Adrenal gland (tissue), 12 donors: ENCODE measurements around the gene PTPRC. TPM values are rescaled to one million over a fixed set of nuclear protein-coding genes. Genes with fewer than 3 reads are reported as not detected.
A peak's percentile ranks its signal among the peaks of the same experiment; 100 is the strongest.

Source experiments
- DNase-seq, 7 donors: peaks; one replicate each; pipeline ENCODE4 v3.0.0-alpha.2; 2019 to 2020
- H3K27ac ChIP-seq, 5 donors: fragments of 200-600 bp; sonication (generic) in 4 of 5; 1 replicate in 3 of 5; 2 replicates in 2 of 5; pipeline versions ENCODE4 v1.5.1 to v1.8.0; 2016 to 2020; ENCODE audit warnings: mild to moderate bottlenecking in 1 of 5
- H3K27me3 ChIP-seq: fragments of 200-600 bp; 2 replicates; pipeline ENCODE4 v1.8.0; 2021
- H3K36me3 ChIP-seq, 2 donors: fragments of 200-600 bp; replicated peaks in 1 of 2; 1 replicate in 1 of 2; 2 replicates in 1 of 2; pipeline versions ENCODE4 v1.5.1 to v1.8.0; 2018 to 2022
- H3K4me1 ChIP-seq, 2 donors: fragments of 200-600 bp; replicated peaks in 1 of 2; 1 replicate in 1 of 2; 2 replicates in 1 of 2; pipeline versions ENCODE4 v1.5.1 to v1.8.0; 2018 to 2021
- H3K4me3 ChIP-seq, 4 donors: fragments of 200-600 bp; sonication (generic) in 3 of 4; one replicate each; pipeline ENCODE4 v1.5.1; 2016 to 2018
- H3K9me3 ChIP-seq, 3 donors: fragments of 200-600 bp; sonication (generic) in 1 of 3; replicated peaks in 1 of 3; 1 replicate in 2 of 3; 2 replicates in 1 of 3; pipeline versions ENCODE4 v1.5.1 to v1.8.0; 2016 to 2021
- CTCF ChIP-seq, 6 experiments: fragments of 450-650 bp in 4 of 6; fragments of 200-600 bp in 2 of 6; sonication (generic) in 1 of 6; IDR thresholded peaks; 1 replicate in 5 of 6; 2 replicates in 1 of 6; pipeline versions ENCODE4 v1.5.1 to v1.8.0; 2016 to 2021; ENCODE audit warnings: antibody characterized with exemption in 6 of 6, mild to moderate bottlenecking in 2 of 6, moderate library complexity in 1 of 6
- POLR2A ChIP-seq, 2 donors: fragments of 450-650 bp; IDR thresholded peaks; one replicate each; pipeline ENCODE4 v1.6.1; 2017; ENCODE audit warnings: antibody characterized with exemption in 2 of 2, mild to moderate bottlenecking in 2 of 2, moderate library complexity in 1 of 2
- WGBS, 4 donors: extraction: QIAGEN DNeasy Blood & Tissue Kit in 2 of 4; methylation state at CpG; one replicate each; pipeline versions ENCODE4 v1.1.5 to v1.1.7; 2013 to 2017; 5-methylcytosine and 5-hydroxymethylcytosine counted together
- intact Hi-C, 2 donors: fragments of 100-400 bp; cut with DNase I; formaldehyde crosslinking; loops; one replicate each; pipeline versions ENCODE4 v1.14.1 to v1.15.0; 2022 to 2023
- polyA plus RNA-seq, 3 donors: library from polyadenylated mRNA; stranded (reverse); fragments of 200-250 nt in 2 of 3; fragments of 350-450 nt in 1 of 3; fragmentation: Illumina TruSeq in 1 of 3; extraction: RNeasy Lipid Tissue Mini Kit (QIAGEN cat#74804) in 1 of 3; gene quantifications; one replicate each; pipeline ENCODE4 v1.2.3, GENCODE V29; 2013 to 2014
- total RNA-seq, 9 donors: library from RNA; depleted of rRNA in 4 of 9; stranded (reverse); fragments of >200 nt in 4 of 9; fragments of 120-200 nt in 1 of 9; fragmentation: NEBNext Ultra II Directional in 1 of 9; extraction: Animal tissue kit (Norgen Biotek cat#: 25700) in 1 of 9; gene quantifications; one replicate each; pipeline versions ENCODE4 v1.1.0 to v1.2.4, GENCODE V29; 2013 to 2023
- donor health status: healthy with polysubstance abuse.
- donor health status: Bipolar disorder and iron deficiency.
- donor health status: DM: yes; HTN: yes; CAD: no.
- donor health status: DM: no; HTN: no; CAD: no.
- donor health status: DM: no; HTN: no; CAD: no.
- donor health status: DM: yes; HTN: yes; CAD: no.

Gene PTPRC
- total and polyA plus RNA-seq, 12 donors = 2.5 to 33.0 (median 15.2) TPM

- TF ChIP-seq POLR2A (IDR thresholded peaks at IDR 0.05) = no peak
- TF ChIP-seq CTCF (IDR thresholded peaks at IDR 0.05) = no peak
Observed at GRCh38 chr1:198793714-198794113, 154.9 kb downstream of the PTPRC start.

GRCh38 chr1:198794498-198794897 lies 155.7 kb downstream of the PTPRC start:
- Histone ChIP-seq H3K4me1 (no peaks in the 10 kb centered on the region), H3K9me3 (no peaks in the 10 kb centered on the region), H3K36me3 (no peaks in the 10 kb centered on the region), H3K27me3 (no peaks in the 10 kb centered on the region), H3K27ac (no peak overlapping the region), H3K4me3 (no peak overlapping the region)
- TF ChIP-seq CTCF (IDR thresholded peaks at IDR 0.05) (no peak), POLR2A (IDR thresholded peaks at IDR 0.05) (no peak)
- no peak for DNase-seq
- intact Hi-C loops = no loop called here

More at GRCh38 chr1:198793714-198794113, 154.9 kb downstream of the PTPRC start:
- Histone ChIP-seq H3K27ac (no peak overlapping the region), H3K36me3 (no peaks in the 10 kb centered on the region), H3K4me1 (no peaks in the 10 kb centered on the region), H3K27me3 (no peaks in the 10 kb centered on the region), H3K9me3 (no peaks in the 10 kb centered on the region), H3K4me3 (no peak overlapping the region)
- intact Hi-C loops = no loop called here
- WGBS, 4 donors = 70 to 89% (median 86%) methylated on average over 3 of the region's 3 CpGs
- no peak for DNase-seq

GRCh38 chr1:198797656-198798055 lies 158.8 kb downstream of the PTPRC start:
- H3K4me1 ChIP-seq = no peaks in the 10 kb centered on the region
- no peak overlapping the region for H3K4me3 ChIP-seq
- no peaks in the 10 kb centered on the region for H3K27me3 ChIP-seq
- no peaks in the 10 kb centered on the region for H3K36me3 ChIP-seq
- 89 to 94% (median 92%) methylated on average over 2 of the region's 2 CpGs for WGBS, 4 donors
- intact Hi-C loops = no loop called here
- DNase-seq = no peak
- H3K27ac ChIP-seq = no peak overlapping the region
- no peaks in the 10 kb centered on the region for H3K9me3 ChIP-seq
- TF ChIP-seq POLR2A (IDR thresholded peaks at IDR 0.05) = no peak
- TF ChIP-seq CTCF (IDR thresholded peaks at IDR 0.05) = no peak

GRCh38 chr1:198798923-198799386 lies 160.1 kb downstream of the PTPRC start:
- intact Hi-C loops = no loop called here
- H3K9me3 ChIP-seq = no peaks in the 10 kb centered on the region
- no peak overlapping the region for H3K4me3 ChIP-seq
- H3K36me3 ChIP-seq = no peaks in the 10 kb centered on the region
- 26 to 38% (median 33%) methylated on average over 1 of the region's 1 CpG for WGBS, 4 donors
- H3K27me3 ChIP-seq = no peaks in the 10 kb centered on the region
- no peak overlapping the region for H3K27ac ChIP-seq
- peak in 1 of 6 experiments; percentile 19 for TF ChIP-seq CTCF (IDR thresholded peaks at IDR 0.05)
- no peak for TF ChIP-seq POLR2A (IDR thresholded peaks at IDR 0.05)
- no peaks in the 10 kb centered on the region for H3K4me1 ChIP-seq
- no peak for DNase-seq
